Liver (tissue), 9 donors: ENCODE measurements around the gene MGAT4A. TPM values are rescaled to one million over a fixed set of nuclear protein-coding genes. Genes with fewer than 3 reads are reported as not detected.
A peak's percentile ranks its signal among the peaks of the same experiment; 100 is the strongest.

Experiments used
- DNase-seq: peaks from one replicate; pipeline ENCODE4 v3.0.0-alpha.2; 2017; ENCODE audit warnings: low spot score
- H3K27ac ChIP-seq, 2 donors: one replicate each; pipeline ENCODE4 v1.7.0; 2013; ENCODE audit warnings: inconsistent platforms in 2 of 2, low read length in 2 of 2, control low read depth in 1 of 2, low read depth in 1 of 2, mild to moderate bottlenecking in 1 of 2
- H3K27me3 ChIP-seq, 4 donors: one replicate each; pipeline versions ENCODE4 v1.6.1 to v1.7.0; 2013; ENCODE audit warnings: low read length in 3 of 4, inconsistent platforms in 1 of 4, mild to moderate bottlenecking in 1 of 4, moderate library complexity in 1 of 4; ENCODE audit not compliant: control insufficient read depth in 4 of 4, insufficient read depth in 4 of 4
- H3K36me3 ChIP-seq, 4 donors: one replicate each; pipeline versions ENCODE4 v1.6.1 to v1.7.0; 2013; ENCODE audit warnings: low read length in 3 of 4, mild to moderate bottlenecking in 3 of 4, low read depth in 1 of 4, moderate library complexity in 1 of 4; ENCODE audit not compliant: control insufficient read depth in 4 of 4, insufficient read depth in 3 of 4
- H3K4me1 ChIP-seq, 4 donors: one replicate each; pipeline versions ENCODE4 v1.6.1 to v1.7.0; 2013; ENCODE audit warnings: low read length in 3 of 4, mild to moderate bottlenecking in 3 of 4, moderate library complexity in 1 of 4; ENCODE audit not compliant: control insufficient read depth in 4 of 4, insufficient read depth in 4 of 4
- H3K4me3 ChIP-seq, 3 donors: one replicate each; pipeline versions ENCODE4 v1.6.1 to v1.7.0; 2013; ENCODE audit warnings: low read length in 3 of 3, control low read depth in 1 of 3, low read depth in 1 of 3, mild to moderate bottlenecking in 1 of 3
- H3K9ac ChIP-seq, 2 donors: one replicate each; pipeline ENCODE4 v1.7.0; 2013; ENCODE audit warnings: low read length in 2 of 2, mild to moderate bottlenecking in 2 of 2, moderate library complexity in 2 of 2, control low read depth in 1 of 2, low read depth in 1 of 2
- H3K9me3 ChIP-seq, 4 donors: one replicate each; pipeline versions ENCODE4 v1.6.1 to v1.7.0; 2013; ENCODE audit warnings: low read length in 3 of 4; ENCODE audit not compliant: control insufficient read depth in 4 of 4
- CTCF ChIP-seq: fragments of 150-350 bp; IDR thresholded peaks from 2 replicates; pipeline ENCODE4 v1.5.1; 2017; ENCODE audit warnings: improper control_type of control experiment, low read depth, low read length; ENCODE audit not compliant: missing input control
- FOXA2 ChIP-seq: IDR thresholded peaks from 2 replicates; pipeline ENCODE4 v1.6.1; 2016; ENCODE audit warnings: antibody characterized with exemption
- GABPA ChIP-seq, 2 donors: IDR thresholded peaks in 1 of 2; conservative IDR thresholded peaks in 1 of 2; 2 replicates each; pipeline ENCODE4 v1.6.1; 2016; ENCODE audit warnings: antibody characterized with exemption in 2 of 2, mild to moderate bottlenecking in 1 of 2, moderate library complexity in 1 of 2
- HNF4A ChIP-seq, 2 donors: conservative IDR thresholded peaks; 2 replicates each; pipeline ENCODE4 v1.6.1; 2016; ENCODE audit warnings: antibody characterized with exemption in 2 of 2, mild to moderate bottlenecking in 2 of 2
- HNF4G ChIP-seq: IDR thresholded peaks from 2 replicates; pipeline ENCODE4 v1.6.1; 2016; ENCODE audit warnings: antibody characterized with exemption
- NR2F2 ChIP-seq: IDR thresholded peaks from 2 replicates; pipeline ENCODE4 v1.6.1; 2016; ENCODE audit warnings: antibody characterized with exemption
- RAD21 ChIP-seq, 2 donors: IDR thresholded peaks; 2 replicates each; pipeline ENCODE4 v1.6.1; 2016; ENCODE audit warnings: antibody characterized with exemption in 2 of 2, mild to moderate bottlenecking in 2 of 2
- REST ChIP-seq: IDR thresholded peaks from 2 replicates; pipeline ENCODE4 v1.6.1; 2016; ENCODE audit warnings: antibody characterized with exemption, mild to moderate bottlenecking
- RXRA ChIP-seq, 2 donors: IDR thresholded peaks; 2 replicates each; pipeline ENCODE4 v1.6.1; 2017 to 2018; ENCODE audit warnings: antibody characterized with exemption in 2 of 2, mild to moderate bottlenecking in 1 of 2
- TAF1 ChIP-seq: conservative IDR thresholded peaks from 2 replicates; pipeline ENCODE4 v1.6.1; 2016; ENCODE audit warnings: antibody characterized with exemption, mild to moderate bottlenecking
- WGBS: extraction: QIAGEN DNeasy Blood & Tissue Kit; methylation state at CpG from one replicate; pipeline ENCODE4 v1.1.7; 2013; 5-methylcytosine and 5-hydroxymethylcytosine counted together
- polyA plus RNA-seq, 2 donors: library from polyadenylated mRNA; stranded (reverse) in 1 of 2; unstranded in 1 of 2; fragments of 200-250 nt in 1 of 2; fragments of >200 nt in 1 of 2; fragmentation: Nextera tagmentation in 1 of 2; extraction: Ambion mirVana in 1 of 2; gene quantifications; one replicate each; pipeline versions ENCODE4 v1.2.1 to v1.2.3, GENCODE V29; 2013 to 2015
- total RNA-seq, 2 donors: library from RNA; depleted of rRNA; stranded (reverse); fragments of >200 nt; gene quantifications; one replicate each; pipeline ENCODE4 v1.2.3, GENCODE V29; 2014
- TF ChIP-seq, protein P1 (sequence below): IDR thresholded peaks from 2 replicates; pipeline ENCODE4 v1.6.1; 2016; ENCODE audit warnings: antibody characterized with exemption
- donor health status: healthy.
- donor health status: healthy.
- donor health status: healthy.
- donor health status: healthy.
- donor health status: healthy.

Gene MGAT4A
- total and polyA plus RNA-seq, 4 donors = 2.7 to 17.3 (median 5.4) TPM

DNA sequence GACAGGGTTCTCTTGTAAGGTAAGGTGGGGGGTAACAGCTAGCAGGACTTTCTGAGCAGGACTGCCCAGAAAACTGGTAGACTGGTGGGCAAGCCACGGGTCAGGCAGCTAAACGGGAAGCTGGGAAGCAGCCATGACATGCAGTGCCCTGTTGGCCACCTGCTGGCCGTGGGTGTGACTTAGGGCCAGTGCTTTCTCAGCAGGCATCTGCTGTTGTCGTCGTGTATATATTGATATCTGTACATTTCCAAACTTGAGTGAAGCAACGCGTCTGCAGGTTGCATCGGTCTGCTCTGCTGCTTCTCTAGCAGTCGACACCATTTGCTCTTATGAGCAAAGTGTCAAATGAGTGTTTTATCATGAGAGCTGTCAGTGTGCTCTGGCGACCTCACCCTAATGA lies 153.6 kb downstream of the MGAT4A start:
- H3K4me3 ChIP-seq = no peak overlapping the region
- peaks cover 2 to 25% (median 10%) of the 10 kb centered on the region in 4 donors for H3K36me3 ChIP-seq
- TF ChIP-seq, protein P1, sequence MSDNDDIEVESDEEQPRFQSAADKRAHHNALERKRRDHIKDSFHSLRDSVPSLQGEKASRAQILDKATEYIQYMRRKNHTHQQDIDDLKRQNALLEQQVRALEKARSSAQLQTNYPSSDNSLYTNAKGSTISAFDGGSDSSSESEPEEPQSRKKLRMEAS = no peak
- TF ChIP-seq TAF1 = no peak
- TF ChIP-seq REST = no peak
- no peak for TF ChIP-seq HNF4G
- no peak for TF ChIP-seq NR2F2
- no peak for TF ChIP-seq FOXA2
- TF ChIP-seq CTCF = no peak
- TF ChIP-seq RXRA (IDR thresholded peaks at IDR 0.05) = no peak
- no peak for TF ChIP-seq HNF4A (conservative IDR thresholded peaks at IDR 0.05)
- no peak for TF ChIP-seq RAD21 (IDR thresholded peaks at IDR 0.05)
- peak; percentile 10 for DNase-seq
- WGBS = 83% methylated on average over 10 of the region's 10 CpGs
- no peak overlapping the region for H3K9ac ChIP-seq
- no peaks in the 10 kb centered on the region for H3K27me3 ChIP-seq
- no peaks in the 10 kb centered on the region for H3K9me3 ChIP-seq
- no peaks in the 10 kb centered on the region for H3K4me1 ChIP-seq
- no peak overlapping the region for H3K27ac ChIP-seq

- peak; percentile 29 for DNase-seq
- no peaks in the 10 kb centered on the region for H3K9me3 ChIP-seq
- TF ChIP-seq FOXA2 (no peak), NR2F2 (no peak), HNF4A (conservative IDR thresholded peaks at IDR 0.05) (no peak), GABPA (IDR thresholded peaks at IDR 0.05 in 1 of 2, conservative IDR thresholded peaks at IDR 0.05 in 1 of 2) (no peak), REST (no peak)
- peaks cover 2 to 25% (median 10%) of the 10 kb centered on the region in 4 donors for H3K36me3 ChIP-seq
- H3K27me3 ChIP-seq = no peaks in the 10 kb centered on the region
- WGBS = 98% methylated on average over 22 of the region's 22 CpGs
- no peaks in the 10 kb centered on the region for H3K4me1 ChIP-seq
- H3K9ac ChIP-seq = no peak overlapping the region
- H3K27ac ChIP-seq = no peak overlapping the region
- H3K4me3 ChIP-seq = no peak overlapping the region
Observed at GRCh38 chr2:98576666-98577312, 154.1 kb downstream of the MGAT4A start.
